ENCODE results near the gene RTN4IP1. TPM values are rescaled to one million over a fixed set of nuclear protein-coding genes. Genes with fewer than 3 reads are reported as not detected.

The RTN4IP1 gene
- total and polyA plus RNA-seq, 8 donors, result 4.6 to 8.7 (median 6.9) TPM

- H3K4me1 ChIP-seq, result no peaks in the 10 kb centered on the region
- no peak overlapping the region for H3K4me3 ChIP-seq
- H3K27ac ChIP-seq, result no peak overlapping the region
- TF ChIP-seq CTCF (IDR thresholded peaks at IDR 0.05), result no peak
- intact Hi-C loops (cut with DNase I), result no loop called here
- peaks cover 0 to 9% of the 10 kb centered on the region in 2 donors for H3K36me3 ChIP-seq
- no peaks in the 10 kb centered on the region for H3K9me3 ChIP-seq
- no peaks in the 10 kb centered on the region for H3K27me3 ChIP-seq
- ATAC-seq (no peak), DNase-seq (no peak)
Observed at GRCh38 chr6:106620931-106621672, 8.2 kb downstream of the RTN4IP1 start.

- Histone ChIP-seq H3K4me3 (no peak overlapping the region), H3K4me1 (no peaks in the 10 kb centered on the region), H3K27me3 (no peaks in the 10 kb centered on the region), H3K27ac (no peak overlapping the region), H3K36me3 (peaks cover 0 to 9% of the 10 kb centered on the region in 2 donors), H3K9me3 (no peaks in the 10 kb centered on the region)
- DNase-seq (no peak), ATAC-seq (no peak)
- intact Hi-C loops (cut with DNase I), result no loop called here
- TF ChIP-seq CTCF (IDR thresholded peaks at IDR 0.05), result no peak
Observed at GRCh38 chr6:106619223-106619622, 10.1 kb downstream of the RTN4IP1 start.

- Histone ChIP-seq H3K4me3 (no peak overlapping the region), H3K4me1 (no peaks in the 10 kb centered on the region), H3K9me3 (no peaks in the 10 kb centered on the region), H3K27ac (no peak overlapping the region), H3K36me3 (peaks cover 0 to 15% of the 10 kb centered on the region in 2 donors), H3K27me3 (no peaks in the 10 kb centered on the region)
- intact Hi-C loops (cut with DNase I), result no loop called here
- no peak for TF ChIP-seq CTCF (IDR thresholded peaks at IDR 0.05)
- ATAC-seq, result no peak
- DNase-seq, result no peak
Observed at GRCh38 chr6:106618324-106618723, 11.0 kb downstream of the RTN4IP1 start.

GRCh38 chr6:106617857-106618256, 11.4 kb downstream of the RTN4IP1 start:
- Histone ChIP-seq H3K4me1 (no peaks in the 10 kb centered on the region), H3K27me3 (no peaks in the 10 kb centered on the region), H3K36me3 (peaks cover 0 to 15% of the 10 kb centered on the region in 2 donors), H3K4me3 (no peak overlapping the region), H3K9me3 (no peaks in the 10 kb centered on the region), H3K27ac (no peak overlapping the region)
- TF ChIP-seq CTCF (IDR thresholded peaks at IDR 0.05), result no peak
- ATAC-seq (no peak), DNase-seq (no peak)
- intact Hi-C loops (cut with DNase I), result no loop called here

GRCh38 chr6:106617302-106617701, 12.0 kb downstream of the RTN4IP1 start:
- Histone ChIP-seq H3K27ac (no peak overlapping the region), H3K4me1 (no peaks in the 10 kb centered on the region), H3K36me3 (peaks cover 0 to 15% of the 10 kb centered on the region in 2 donors), H3K9me3 (no peaks in the 10 kb centered on the region), H3K4me3 (no peak overlapping the region), H3K27me3 (no peaks in the 10 kb centered on the region)
- no peak for TF ChIP-seq CTCF (IDR thresholded peaks at IDR 0.05)
- no peak for ATAC-seq
- intact Hi-C loops (cut with DNase I), result no loop called here
- no peak for DNase-seq
